ENCODE data around the gene CLEC16A.

The CLEC16A gene

DNA sequence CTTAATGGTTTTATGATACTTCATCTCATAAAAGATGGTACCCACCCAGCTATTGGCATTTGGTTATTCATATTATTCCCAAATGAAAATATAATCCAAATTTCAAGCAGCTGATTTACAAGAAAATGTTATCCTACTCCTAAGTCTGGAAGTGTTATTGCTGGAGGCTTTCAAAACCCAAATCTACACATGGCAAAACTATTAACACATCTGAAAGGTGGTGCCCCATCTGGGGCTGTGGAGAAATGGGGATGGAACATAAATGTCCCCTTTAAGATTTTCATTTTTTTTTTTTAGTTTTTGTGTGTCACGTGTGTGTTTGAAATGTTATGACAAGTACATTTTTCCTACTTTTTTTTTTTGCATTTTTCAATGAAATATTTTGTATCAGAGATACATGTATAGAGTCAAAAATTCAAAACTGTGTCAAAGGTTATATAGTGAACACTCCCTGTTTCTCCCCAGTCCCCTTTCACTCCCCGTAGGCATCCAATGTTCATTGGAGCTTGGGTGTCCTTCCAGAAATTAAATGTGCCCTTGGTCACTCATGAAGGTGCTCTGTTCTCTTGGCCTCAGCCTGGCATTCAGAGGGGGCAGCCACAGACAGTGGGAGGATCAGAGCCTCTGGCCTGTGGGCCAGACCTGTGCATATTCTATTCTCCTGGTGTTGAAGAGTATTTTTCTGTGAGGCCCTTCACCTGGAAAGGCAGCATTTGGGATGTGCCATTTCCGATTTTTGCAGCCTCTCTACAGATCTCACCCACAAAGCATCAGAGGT lies 79.1 kb downstream of the CLEC16A start:
- Histone ChIP-seq H3K27me3 (ENCODE audit: insufficient read depth, poor library complexity, severe bottlenecking) (no peaks in the 10 kb centered on the region), H3K27ac (replicated peaks) (no peak overlapping the region), H3K4me3 (replicated peaks; ENCODE audit: insufficient read depth, low read length) (no peak overlapping the region)
- no peak for TF ChIP-seq GABPA (IDR thresholded peaks at IDR 0.05; ENCODE audit: low read depth)
- TF ChIP-seq, protein P1, sequence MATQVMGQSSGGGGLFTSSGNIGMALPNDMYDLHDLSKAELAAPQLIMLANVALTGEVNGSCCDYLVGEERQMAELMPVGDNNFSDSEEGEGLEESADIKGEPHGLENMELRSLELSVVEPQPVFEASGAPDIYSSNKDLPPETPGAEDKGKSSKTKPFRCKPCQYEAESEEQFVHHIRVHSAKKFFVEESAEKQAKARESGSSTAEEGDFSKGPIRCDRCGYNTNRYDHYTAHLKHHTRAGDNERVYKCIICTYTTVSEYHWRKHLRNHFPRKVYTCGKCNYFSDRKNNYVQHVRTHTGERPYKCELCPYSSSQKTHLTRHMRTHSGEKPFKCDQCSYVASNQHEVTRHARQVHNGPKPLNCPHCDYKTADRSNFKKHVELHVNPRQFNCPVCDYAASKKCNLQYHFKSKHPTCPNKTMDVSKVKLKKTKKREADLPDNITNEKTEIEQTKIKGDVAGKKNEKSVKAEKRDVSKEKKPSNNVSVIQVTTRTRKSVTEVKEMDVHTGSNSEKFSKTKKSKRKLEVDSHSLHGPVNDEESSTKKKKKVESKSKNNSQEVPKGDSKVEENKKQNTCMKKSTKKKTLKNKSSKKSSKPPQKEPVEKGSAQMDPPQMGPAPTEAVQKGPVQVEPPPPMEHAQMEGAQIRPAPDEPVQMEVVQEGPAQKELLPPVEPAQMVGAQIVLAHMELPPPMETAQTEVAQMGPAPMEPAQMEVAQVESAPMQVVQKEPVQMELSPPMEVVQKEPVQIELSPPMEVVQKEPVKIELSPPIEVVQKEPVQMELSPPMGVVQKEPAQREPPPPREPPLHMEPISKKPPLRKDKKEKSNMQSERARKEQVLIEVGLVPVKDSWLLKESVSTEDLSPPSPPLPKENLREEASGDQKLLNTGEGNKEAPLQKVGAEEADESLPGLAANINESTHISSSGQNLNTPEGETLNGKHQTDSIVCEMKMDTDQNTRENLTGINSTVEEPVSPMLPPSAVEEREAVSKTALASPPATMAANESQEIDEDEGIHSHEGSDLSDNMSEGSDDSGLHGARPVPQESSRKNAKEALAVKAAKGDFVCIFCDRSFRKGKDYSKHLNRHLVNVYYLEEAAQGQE (IDR thresholded peaks at IDR 0.05; ENCODE audit: insufficient replicate concordance, low read depth): no peak
- no peak for TF ChIP-seq SPI1 (IDR thresholded peaks at IDR 0.05; ENCODE audit: borderline replicate concordance, low read depth)
- TF ChIP-seq, protein P2, sequence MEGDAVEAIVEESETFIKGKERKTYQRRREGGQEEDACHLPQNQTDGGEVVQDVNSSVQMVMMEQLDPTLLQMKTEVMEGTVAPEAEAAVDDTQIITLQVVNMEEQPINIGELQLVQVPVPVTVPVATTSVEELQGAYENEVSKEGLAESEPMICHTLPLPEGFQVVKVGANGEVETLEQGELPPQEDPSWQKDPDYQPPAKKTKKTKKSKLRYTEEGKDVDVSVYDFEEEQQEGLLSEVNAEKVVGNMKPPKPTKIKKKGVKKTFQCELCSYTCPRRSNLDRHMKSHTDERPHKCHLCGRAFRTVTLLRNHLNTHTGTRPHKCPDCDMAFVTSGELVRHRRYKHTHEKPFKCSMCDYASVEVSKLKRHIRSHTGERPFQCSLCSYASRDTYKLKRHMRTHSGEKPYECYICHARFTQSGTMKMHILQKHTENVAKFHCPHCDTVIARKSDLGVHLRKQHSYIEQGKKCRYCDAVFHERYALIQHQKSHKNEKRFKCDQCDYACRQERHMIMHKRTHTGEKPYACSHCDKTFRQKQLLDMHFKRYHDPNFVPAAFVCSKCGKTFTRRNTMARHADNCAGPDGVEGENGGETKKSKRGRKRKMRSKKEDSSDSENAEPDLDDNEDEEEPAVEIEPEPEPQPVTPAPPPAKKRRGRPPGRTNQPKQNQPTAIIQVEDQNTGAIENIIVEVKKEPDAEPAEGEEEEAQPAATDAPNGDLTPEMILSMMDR (IDR thresholded peaks at IDR 0.05; ENCODE audit: insufficient read depth, low read length): no peak
- no peak for TF ChIP-seq POLR2AphosphoS5 (IDR thresholded peaks at IDR 0.05; ENCODE audit: low read depth)
- no peak for DNase-seq (ENCODE audit: low read depth in 1 of 2, low spot score in 1 of 2)

DNA sequence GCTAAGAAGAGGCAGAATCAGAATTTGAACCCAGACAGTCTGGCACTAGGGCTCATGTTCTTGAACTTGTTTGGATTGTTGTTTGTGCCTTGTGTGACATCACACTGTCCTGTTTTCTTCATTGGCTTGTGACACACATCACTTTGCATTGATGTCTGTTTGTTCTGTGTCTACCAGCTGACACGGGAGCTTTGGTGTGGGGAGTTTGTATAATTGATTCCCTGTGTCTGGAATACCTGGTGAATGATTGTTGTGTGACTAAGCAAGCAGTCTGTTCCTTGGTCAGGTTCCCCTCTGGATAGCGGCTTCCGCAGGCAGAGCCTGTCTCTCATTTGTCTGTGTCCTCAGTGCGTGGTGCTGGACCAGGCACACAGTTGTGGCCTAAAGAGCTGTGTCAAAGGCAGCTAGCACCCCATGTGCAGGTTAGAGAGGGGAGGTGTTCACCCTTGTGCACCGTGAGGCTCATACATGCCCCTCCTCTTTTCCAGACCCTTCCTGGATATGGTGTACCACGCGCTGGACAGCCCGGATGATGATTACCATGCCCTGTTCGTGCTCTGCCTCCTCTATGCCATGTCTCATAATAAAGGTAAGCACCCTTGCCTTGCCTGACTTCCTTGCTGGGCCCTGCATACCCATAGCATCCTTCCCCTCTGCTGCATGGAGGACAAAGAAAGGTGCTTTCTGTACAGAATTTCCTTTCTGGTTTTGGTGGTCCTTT lies 80.1 kb downstream of the CLEC16A start:
- no peak overlapping the region for H3K27ac ChIP-seq (replicated peaks)
- TF ChIP-seq GABPA (IDR thresholded peaks at IDR 0.05; ENCODE audit: low read depth) (no peak), POLR2AphosphoS5 (IDR thresholded peaks at IDR 0.05; ENCODE audit: low read depth) (no peak), SPI1 (IDR thresholded peaks at IDR 0.05; ENCODE audit: borderline replicate concordance, low read depth) (no peak)
- TF ChIP-seq, protein P2 (IDR thresholded peaks at IDR 0.05; ENCODE audit: insufficient read depth, low read length): no peak
- TF ChIP-seq, protein P1 (IDR thresholded peaks at IDR 0.05; ENCODE audit: insufficient replicate concordance, low read depth): no peak
- no peak overlapping the region for H3K4me3 ChIP-seq (replicated peaks; ENCODE audit: insufficient read depth, low read length)

DNA sequence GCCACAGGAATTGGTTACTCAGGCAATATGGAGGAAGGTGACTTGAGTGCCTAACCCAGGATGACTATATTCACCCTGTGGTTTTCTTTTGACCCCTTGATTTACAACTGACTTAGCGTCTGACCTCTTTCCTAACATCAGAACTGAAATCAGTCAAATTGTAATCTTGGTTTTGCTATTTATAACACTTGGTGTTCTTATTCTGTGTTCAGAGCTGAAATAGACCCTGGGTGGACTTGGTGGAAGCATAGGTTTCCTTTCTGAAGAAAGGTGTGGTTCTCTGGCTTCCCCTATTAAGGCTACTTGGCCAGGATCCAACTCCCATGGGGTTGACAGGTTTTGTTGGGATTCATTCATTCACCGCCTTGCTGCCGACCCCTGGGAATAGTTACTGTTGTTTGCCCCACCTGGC lies 80.8 kb downstream of the CLEC16A start:
- no peak for TF ChIP-seq SPI1 (IDR thresholded peaks at IDR 0.05; ENCODE audit: borderline replicate concordance, low read depth)
- TF ChIP-seq POLR2AphosphoS5 (IDR thresholded peaks at IDR 0.05; ENCODE audit: low read depth): no peak
- TF ChIP-seq, protein P2 (IDR thresholded peaks at IDR 0.05; ENCODE audit: insufficient read depth, low read length): no peak
- TF ChIP-seq GABPA (IDR thresholded peaks at IDR 0.05; ENCODE audit: low read depth): no peak
- TF ChIP-seq, protein P1 (IDR thresholded peaks at IDR 0.05; ENCODE audit: insufficient replicate concordance, low read depth): no peak
- Histone ChIP-seq H3K4me3 (replicated peaks; ENCODE audit: insufficient read depth, low read length) (no peak overlapping the region), H3K27me3 (ENCODE audit: insufficient read depth, poor library complexity, severe bottlenecking) (no peaks in the 10 kb centered on the region), H3K27ac (replicated peaks) (no peak overlapping the region)
- no peak for DNase-seq (ENCODE audit: low read depth in 1 of 2, low spot score in 1 of 2)

More for the DNA sequence above, 80.1 kb downstream of the CLEC16A start:
- H3K27me3 ChIP-seq (ENCODE audit: insufficient read depth, poor library complexity, severe bottlenecking): no peaks in the 10 kb centered on the region
- no peak for DNase-seq (ENCODE audit: low read depth in 1 of 2, low spot score in 1 of 2)

Data from HL-60 (cell line).